ENCODE results near the gene CPE.

Gene CPE

GRCh38 chr4:165542476-165542875, 163.7 kb downstream of the CPE start:
- Histone ChIP-seq H3K27me3 (ENCODE audit: control insufficient read depth, insufficient read depth, low read length) (no peaks in the 10 kb centered on the region), H3K4me3 (ENCODE audit: low read length) (no peak overlapping the region), H3K9me3 (ENCODE audit: control insufficient read depth, low read depth, low read length) (no peaks in the 10 kb centered on the region), H3K36me3 (ENCODE audit: control insufficient read depth, low read depth, low read length) (no peaks in the 10 kb centered on the region), H3K4me1 (ENCODE audit: control insufficient read depth, low read depth, low read length) (no peaks in the 10 kb centered on the region), H3K9ac (ENCODE audit: low read length) (no peak overlapping the region), H3K27ac (ENCODE audit: low read length) (no peak overlapping the region)

Measured in iPS-18a (cell line).